IPS DF 6.9 (cell line): ENCODE results near the gene MPP1.

Experiments
- DNase-seq: peaks from one replicate; pipeline ENCODE4 v3.0.0-alpha.2; 2013; ENCODE audit warnings: low read depth, low spot score
- H3K27ac ChIP-seq: one replicate; pipeline ENCODE4 v1.5.1; 2013; ENCODE audit warnings: low read length, control low read depth
- H3K27me3 ChIP-seq: 2 replicates; pipeline ENCODE4 v1.6.1; 2013; ENCODE audit warnings: mild to moderate bottlenecking, low read length; ENCODE audit not compliant: control insufficient read depth, insufficient read depth
- H3K36me3 ChIP-seq: 2 replicates; pipeline ENCODE4 v1.6.1; 2013; ENCODE audit warnings: low read length; ENCODE audit not compliant: control insufficient read depth, insufficient read depth
- H3K4me1 ChIP-seq: 2 replicates; pipeline ENCODE4 v1.6.1; 2013; ENCODE audit warnings: low read length; ENCODE audit not compliant: control insufficient read depth, insufficient read depth
- H3K4me3 ChIP-seq: 2 replicates; pipeline ENCODE4 v1.5.1; 2013; ENCODE audit warnings: mild to moderate bottlenecking, low read length
- H3K9me3 ChIP-seq: 2 replicates; pipeline ENCODE4 v1.6.1; 2013; ENCODE audit warnings: low read length, inconsistent platforms; ENCODE audit not compliant: control insufficient read depth, insufficient read depth
- WGBS: extraction: QIAGEN DNeasy Blood & Tissue Kit; methylation state at CpG from one replicate; pipeline ENCODE4 v1.1.7; 2013; ENCODE audit warnings: mixed read lengths, missing lambda C conversion rate; ENCODE audit not compliant: insufficient read length, insufficient coverage; 5-methylcytosine and 5-hydroxymethylcytosine counted together

The MPP1 gene

GRCh38 chrX:154742613-154743012 is 62.7 kb downstream of the MPP1 start:
- Histone ChIP-seq H3K4me3 (no peak overlapping the region), H3K9me3 (no peaks in the 10 kb centered on the region), H3K36me3 (no peaks in the 10 kb centered on the region), H3K27ac (no peak overlapping the region), H3K4me1 (no peaks in the 10 kb centered on the region), H3K27me3 (no peaks in the 10 kb centered on the region)
- no peak for DNase-seq

DNA sequence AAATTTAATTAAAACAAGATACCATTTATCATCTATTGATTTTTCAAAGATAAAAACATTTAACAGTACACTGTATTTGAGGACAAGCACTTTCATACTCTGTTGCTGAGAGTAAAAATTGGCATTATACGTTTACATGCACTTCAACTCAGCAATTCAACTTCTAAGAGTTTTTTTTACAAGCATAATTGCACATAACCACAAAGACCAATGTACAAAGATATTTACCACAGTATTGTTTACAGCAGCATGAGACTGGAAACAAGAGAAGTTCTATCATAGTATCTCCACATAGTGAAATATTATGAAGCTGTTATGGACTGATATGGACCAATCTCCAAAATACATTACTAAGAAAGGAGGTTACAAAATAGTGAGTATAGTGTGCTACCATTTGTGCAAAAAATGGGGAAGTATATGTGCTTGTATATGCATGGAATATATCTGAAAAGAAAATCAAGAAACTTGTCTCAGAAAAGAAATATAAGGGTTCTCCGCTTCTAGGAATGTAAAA is 65.3 kb downstream of the MPP1 start:
- no CpG with 5 or more reads among the region's 2 CpGs for WGBS
- Histone ChIP-seq H3K27me3 (no peaks in the 10 kb centered on the region), H3K27ac (no peak overlapping the region), H3K4me3 (no peak overlapping the region), H3K4me1 (no peaks in the 10 kb centered on the region), H3K36me3 (no peaks in the 10 kb centered on the region), H3K9me3 (no peaks in the 10 kb centered on the region)
- no peak for DNase-seq

DNA sequence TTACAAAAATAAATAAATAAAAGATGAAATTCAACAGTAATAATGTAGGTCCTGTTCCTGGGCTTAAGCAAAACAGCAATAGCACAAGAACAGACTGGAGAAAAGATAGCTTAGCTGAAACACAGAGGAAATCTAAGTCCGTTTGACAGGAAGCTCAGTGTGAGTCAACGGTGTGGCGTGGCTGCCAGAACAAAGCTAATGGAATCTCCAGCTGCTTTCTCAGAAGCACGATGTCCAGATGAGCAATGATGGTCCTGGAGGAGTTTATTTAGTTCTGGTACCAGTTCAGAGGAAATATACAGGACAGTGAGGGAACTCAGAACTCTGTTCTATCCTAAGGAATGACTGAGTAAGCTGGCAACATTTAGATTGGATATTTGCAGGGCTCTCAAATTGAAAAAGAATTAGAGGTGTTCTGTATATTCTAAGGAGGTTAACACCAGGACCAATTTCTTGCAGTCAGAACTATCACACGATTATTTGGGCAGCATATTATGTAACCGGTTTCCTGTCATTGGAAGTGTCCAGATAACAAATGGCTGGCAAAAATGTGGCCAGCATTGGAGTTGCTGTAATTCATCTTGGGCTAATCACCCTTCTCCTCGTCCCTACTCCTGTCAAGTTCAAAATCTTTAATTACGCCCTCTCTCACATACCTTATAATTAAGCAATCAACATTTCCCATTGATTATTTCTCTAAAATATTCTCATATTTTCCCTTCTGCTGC is 67.1 kb downstream of the MPP1 start:
- 100% methylated on average over 2 of the region's 8 CpGs for WGBS
- Histone ChIP-seq H3K4me1 (no peaks in the 10 kb centered on the region), H3K27me3 (no peaks in the 10 kb centered on the region), H3K27ac (no peak overlapping the region), H3K4me3 (no peak overlapping the region), H3K9me3 (no peaks in the 10 kb centered on the region), H3K36me3 (no peaks in the 10 kb centered on the region)
- no peak for DNase-seq

DNA sequence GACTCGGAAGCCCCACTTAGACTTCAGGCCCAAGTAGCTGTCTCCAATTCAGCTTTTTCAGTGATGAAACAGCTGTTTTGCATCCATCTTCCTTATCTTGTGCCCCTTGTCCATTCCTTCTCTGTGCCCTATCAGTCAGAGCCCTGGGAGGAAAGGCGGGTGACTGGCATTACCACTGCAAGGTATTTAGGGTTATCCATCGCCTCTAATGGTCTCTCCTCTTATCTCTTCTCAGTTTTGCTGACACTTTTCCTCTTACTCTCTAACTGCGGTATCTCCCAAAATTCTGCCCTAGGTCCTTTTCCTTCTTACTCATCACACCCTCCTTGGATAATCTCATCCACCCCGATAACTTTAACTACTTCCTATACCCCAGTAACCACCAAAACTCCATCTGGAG is 68.1 kb downstream of the MPP1 start:
- Histone ChIP-seq H3K4me1 (no peaks in the 10 kb centered on the region), H3K4me3 (no peak overlapping the region), H3K36me3 (no peaks in the 10 kb centered on the region), H3K9me3 (no peaks in the 10 kb centered on the region), H3K27ac (no peak overlapping the region), H3K27me3 (no peaks in the 10 kb centered on the region)
- 100% methylated on average over 1 of the region's 5 CpGs for WGBS
- DNase-seq = no peak

GRCh38 chrX:154735695-154736393 is 69.4 kb downstream of the MPP1 start:
- no CpG with 5 or more reads among the region's 7 CpGs for WGBS
- no peak overlapping the region for H3K27ac ChIP-seq
- no peak for DNase-seq
- no peaks in the 10 kb centered on the region for H3K4me1 ChIP-seq
- H3K4me3 ChIP-seq = no peak overlapping the region
- H3K27me3 ChIP-seq = no peaks in the 10 kb centered on the region
- no peaks in the 10 kb centered on the region for H3K9me3 ChIP-seq
- no peaks in the 10 kb centered on the region for H3K36me3 ChIP-seq

- no CpG with 5 or more reads among the region's 8 CpGs for WGBS
- Histone ChIP-seq H3K4me1 (no peaks in the 10 kb centered on the region), H3K27ac (no peak overlapping the region), H3K27me3 (no peaks in the 10 kb centered on the region), H3K4me3 (no peak overlapping the region), H3K36me3 (no peaks in the 10 kb centered on the region), H3K9me3 (no peaks in the 10 kb centered on the region)
- no peak for DNase-seq
These were observed 71.1 kb downstream of the MPP1 start for GRCh38 chrX:154734061-154734781.

- Histone ChIP-seq H3K27ac (no peak overlapping the region), H3K9me3 (no peaks in the 10 kb centered on the region), H3K4me1 (no peaks in the 10 kb centered on the region), H3K36me3 (no peaks in the 10 kb centered on the region), H3K27me3 (no peaks in the 10 kb centered on the region), H3K4me3 (no peak overlapping the region)
- no CpG with 5 or more reads among the region's 2 CpGs for WGBS
- no peak for DNase-seq
These were observed 72.2 kb downstream of the MPP1 start for GRCh38 chrX:154733066-154733425.

DNA sequence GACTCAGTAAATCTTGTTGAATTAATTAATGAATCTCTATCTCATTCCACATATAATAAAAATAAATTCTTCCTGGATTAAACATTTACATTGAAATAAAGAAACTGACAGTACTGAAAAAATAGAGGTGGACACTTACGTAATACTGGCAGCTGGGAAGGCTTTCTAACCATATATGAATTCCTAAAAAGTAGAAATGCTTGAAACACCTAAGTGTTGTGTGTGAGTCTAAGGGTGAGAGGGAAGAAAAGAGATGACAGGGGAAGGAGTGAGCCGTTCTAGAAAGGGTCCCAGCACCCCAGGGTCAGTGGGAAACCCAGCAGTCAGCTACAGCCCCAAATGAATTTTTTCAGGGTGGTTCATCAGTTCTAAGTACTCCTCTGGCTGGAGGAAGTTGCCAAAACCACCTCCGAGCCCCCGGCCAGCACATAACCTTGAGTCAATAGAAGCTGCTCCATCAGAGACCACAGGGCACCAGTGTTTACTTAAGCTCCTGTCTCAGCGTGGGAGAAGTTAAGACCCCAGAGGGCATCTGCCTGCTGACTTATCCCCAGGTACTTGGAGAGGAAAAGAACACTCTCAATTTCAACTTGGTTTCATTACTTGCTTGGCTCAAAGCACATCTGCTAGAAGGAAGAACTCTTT is 72.7 kb downstream of the MPP1 start:
- Histone ChIP-seq H3K4me1 (no peaks in the 10 kb centered on the region), H3K4me3 (no peak overlapping the region), H3K36me3 (no peaks in the 10 kb centered on the region), H3K9me3 (no peaks in the 10 kb centered on the region), H3K27ac (no peak overlapping the region), H3K27me3 (no peaks in the 10 kb centered on the region)
- WGBS = no CpG with 5 or more reads among the region's 5 CpGs
- no peak for DNase-seq

GRCh38 chrX:154731881-154732280 is 73.4 kb downstream of the MPP1 start:
- H3K4me1 ChIP-seq = no peaks in the 10 kb centered on the region
- WGBS = no CpG with 5 or more reads among the region's 7 CpGs

GRCh38 chrX:154731184-154731583 is 74.1 kb downstream of the MPP1 start:
- no peaks in the 10 kb centered on the region for H3K9me3 ChIP-seq
- WGBS = no CpG with 5 or more reads among the region's 5 CpGs
- no peak for DNase-seq
- no peaks in the 10 kb centered on the region for H3K4me1 ChIP-seq
- H3K36me3 ChIP-seq = no peaks in the 10 kb centered on the region
- H3K27me3 ChIP-seq = no peaks in the 10 kb centered on the region
- H3K27ac ChIP-seq = no peak overlapping the region
- H3K4me3 ChIP-seq = no peak overlapping the region

More at GRCh38 chrX:154731881-154732280, 73.4 kb downstream of the MPP1 start:
- DNase-seq = no peak
- H3K36me3 ChIP-seq = no peaks in the 10 kb centered on the region
- H3K27ac ChIP-seq = no peak overlapping the region
- no peak overlapping the region for H3K4me3 ChIP-seq
- H3K27me3 ChIP-seq = no peaks in the 10 kb centered on the region
- no peaks in the 10 kb centered on the region for H3K9me3 ChIP-seq
